ENCODE data around the gene DHRS7B.

Gene DHRS7B

GRCh38 chr17:21168555-21168865 lies 41.7 kb downstream of the DHRS7B start:
- TF ChIP-seq, protein P1, sequence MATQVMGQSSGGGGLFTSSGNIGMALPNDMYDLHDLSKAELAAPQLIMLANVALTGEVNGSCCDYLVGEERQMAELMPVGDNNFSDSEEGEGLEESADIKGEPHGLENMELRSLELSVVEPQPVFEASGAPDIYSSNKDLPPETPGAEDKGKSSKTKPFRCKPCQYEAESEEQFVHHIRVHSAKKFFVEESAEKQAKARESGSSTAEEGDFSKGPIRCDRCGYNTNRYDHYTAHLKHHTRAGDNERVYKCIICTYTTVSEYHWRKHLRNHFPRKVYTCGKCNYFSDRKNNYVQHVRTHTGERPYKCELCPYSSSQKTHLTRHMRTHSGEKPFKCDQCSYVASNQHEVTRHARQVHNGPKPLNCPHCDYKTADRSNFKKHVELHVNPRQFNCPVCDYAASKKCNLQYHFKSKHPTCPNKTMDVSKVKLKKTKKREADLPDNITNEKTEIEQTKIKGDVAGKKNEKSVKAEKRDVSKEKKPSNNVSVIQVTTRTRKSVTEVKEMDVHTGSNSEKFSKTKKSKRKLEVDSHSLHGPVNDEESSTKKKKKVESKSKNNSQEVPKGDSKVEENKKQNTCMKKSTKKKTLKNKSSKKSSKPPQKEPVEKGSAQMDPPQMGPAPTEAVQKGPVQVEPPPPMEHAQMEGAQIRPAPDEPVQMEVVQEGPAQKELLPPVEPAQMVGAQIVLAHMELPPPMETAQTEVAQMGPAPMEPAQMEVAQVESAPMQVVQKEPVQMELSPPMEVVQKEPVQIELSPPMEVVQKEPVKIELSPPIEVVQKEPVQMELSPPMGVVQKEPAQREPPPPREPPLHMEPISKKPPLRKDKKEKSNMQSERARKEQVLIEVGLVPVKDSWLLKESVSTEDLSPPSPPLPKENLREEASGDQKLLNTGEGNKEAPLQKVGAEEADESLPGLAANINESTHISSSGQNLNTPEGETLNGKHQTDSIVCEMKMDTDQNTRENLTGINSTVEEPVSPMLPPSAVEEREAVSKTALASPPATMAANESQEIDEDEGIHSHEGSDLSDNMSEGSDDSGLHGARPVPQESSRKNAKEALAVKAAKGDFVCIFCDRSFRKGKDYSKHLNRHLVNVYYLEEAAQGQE (IDR thresholded peaks at IDR 0.05; ENCODE audit: insufficient read depth in 1 of 2, low read depth in 2 of 2, low read length in 2 of 2) = no peak
- TF ChIP-seq FOXP2 (optimal IDR thresholded peaks at IDR 0.05; ENCODE audit: borderline replicate concordance, extremely low read depth, extremely low read length, insufficient read depth) = no peak
- no peak for TF ChIP-seq POLR2AphosphoS5 (IDR thresholded peaks at IDR 0.05; ENCODE audit: low read depth, low read length)
- no peak for TF ChIP-seq TAF1 (IDR thresholded peaks at IDR 0.05; ENCODE audit: borderline replicate concordance, insufficient read depth, low read length)
- no peak for TF ChIP-seq SIN3A (IDR thresholded peaks at IDR 0.05; ENCODE audit: borderline replicate concordance, insufficient read depth, low read length)

DNA sequence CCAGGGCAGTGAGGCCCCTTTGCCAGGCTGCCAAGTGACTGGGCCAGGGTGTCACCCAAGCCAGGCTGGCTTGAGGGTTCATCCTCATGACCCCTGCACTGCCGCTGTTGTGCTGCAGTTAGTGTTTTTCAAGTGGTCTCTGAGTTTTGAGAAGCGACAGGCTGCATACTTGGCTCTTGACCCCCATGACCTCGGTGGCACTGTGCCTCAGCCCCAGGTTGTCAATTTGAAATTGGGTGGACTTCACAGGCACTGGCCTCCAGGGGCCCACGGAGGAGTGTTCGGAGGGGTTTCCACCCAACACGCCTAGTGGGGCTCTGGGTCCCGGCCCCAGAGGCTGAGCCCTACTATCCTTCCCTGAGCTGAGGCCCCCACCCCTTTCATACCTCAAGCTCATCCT lies 42.7 kb downstream of the DHRS7B start:
- TF ChIP-seq TAF1 (IDR thresholded peaks at IDR 0.05; ENCODE audit: borderline replicate concordance, insufficient read depth, low read length) (no peak), POLR2AphosphoS5 (IDR thresholded peaks at IDR 0.05; ENCODE audit: low read depth, low read length) (no peak), SIN3A (IDR thresholded peaks at IDR 0.05; ENCODE audit: borderline replicate concordance, insufficient read depth, low read length) (no peak), FOXP2 (optimal IDR thresholded peaks at IDR 0.05; ENCODE audit: borderline replicate concordance, extremely low read depth, extremely low read length, insufficient read depth) (no peak)
- TF ChIP-seq, protein P1 (IDR thresholded peaks at IDR 0.05; ENCODE audit: insufficient read depth in 1 of 2, low read depth in 2 of 2, low read length in 2 of 2) = no peak

GRCh38 chr17:21170809-21171208 lies 44.0 kb downstream of the DHRS7B start:
- TF ChIP-seq TAF1 (IDR thresholded peaks at IDR 0.05; ENCODE audit: borderline replicate concordance, insufficient read depth, low read length) = no peak
- TF ChIP-seq POLR2AphosphoS5 (IDR thresholded peaks at IDR 0.05; ENCODE audit: low read depth, low read length) = no peak
- TF ChIP-seq FOXP2 (optimal IDR thresholded peaks at IDR 0.05; ENCODE audit: borderline replicate concordance, extremely low read depth, extremely low read length, insufficient read depth) = no peak
- TF ChIP-seq, protein P1 (IDR thresholded peaks at IDR 0.05; ENCODE audit: insufficient read depth in 1 of 2, low read depth in 2 of 2, low read length in 2 of 2) = no peak
- no peak for TF ChIP-seq SIN3A (IDR thresholded peaks at IDR 0.05; ENCODE audit: borderline replicate concordance, insufficient read depth, low read length)

DNA sequence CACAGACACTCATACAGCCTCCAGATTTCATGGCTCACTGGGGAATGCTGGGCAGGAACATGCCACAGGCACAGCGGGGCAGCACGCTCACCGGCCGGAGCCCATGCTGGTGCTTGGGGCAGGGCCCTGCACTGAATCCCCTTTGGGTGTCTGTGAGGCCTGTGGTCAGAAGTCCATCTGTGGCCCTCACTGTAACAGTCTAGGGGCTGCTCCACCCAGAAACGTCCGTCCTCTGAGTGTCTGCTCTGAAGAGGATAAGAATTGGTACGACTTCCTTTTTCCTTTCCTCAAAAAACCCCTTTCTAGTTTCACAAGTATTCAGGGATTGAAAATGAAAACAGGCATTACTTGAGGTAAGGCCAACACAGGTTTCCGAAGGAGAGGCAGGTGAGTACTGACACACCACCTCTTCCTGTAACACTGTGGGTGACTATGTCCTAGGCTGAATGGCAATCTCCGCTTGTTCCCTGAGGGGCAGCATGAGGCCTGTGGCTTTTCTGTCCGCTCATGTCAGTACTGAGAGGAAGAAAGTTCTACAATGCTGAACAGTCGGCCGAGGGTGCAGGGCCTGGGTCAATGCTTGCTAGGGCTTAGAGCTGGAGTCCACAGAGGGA lies 44.7 kb downstream of the DHRS7B start:
- TF ChIP-seq SIN3A (IDR thresholded peaks at IDR 0.05; ENCODE audit: borderline replicate concordance, insufficient read depth, low read length) (no peak), FOXP2 (optimal IDR thresholded peaks at IDR 0.05; ENCODE audit: borderline replicate concordance, extremely low read depth, extremely low read length, insufficient read depth) (no peak)

DNA sequence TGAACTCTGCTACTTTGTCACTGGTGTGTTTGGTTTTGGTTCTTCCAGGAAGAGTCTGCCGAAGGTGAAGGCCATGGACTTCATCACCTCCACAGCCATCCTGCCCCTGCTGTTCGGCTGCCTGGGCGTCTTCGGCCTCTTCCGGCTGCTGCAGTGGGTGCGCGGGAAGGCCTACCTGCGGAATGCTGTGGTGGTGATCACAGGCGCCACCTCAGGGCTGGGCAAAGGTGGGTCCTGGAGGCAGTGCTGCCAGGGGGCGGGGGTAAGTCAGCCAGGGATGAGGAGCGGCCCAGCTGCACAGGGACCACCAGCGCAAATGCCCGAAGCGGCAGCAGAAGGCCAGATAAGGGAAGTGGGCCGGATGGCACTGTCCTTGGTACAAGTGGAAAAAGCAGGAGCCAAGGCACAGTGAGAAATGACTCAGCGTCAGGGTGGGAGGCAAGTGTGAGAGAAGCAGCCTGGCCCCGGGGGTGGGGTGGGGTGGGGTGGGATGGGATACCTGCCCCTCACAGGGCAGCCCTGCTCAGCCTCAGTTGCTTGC lies 45.3 kb downstream of the DHRS7B start:
- no peak for TF ChIP-seq FOXP2 (optimal IDR thresholded peaks at IDR 0.05; ENCODE audit: borderline replicate concordance, extremely low read depth, extremely low read length, insufficient read depth)
- no peak for TF ChIP-seq TAF1 (IDR thresholded peaks at IDR 0.05; ENCODE audit: borderline replicate concordance, insufficient read depth, low read length)
- TF ChIP-seq POLR2AphosphoS5 (IDR thresholded peaks at IDR 0.05; ENCODE audit: low read depth, low read length) = no peak
- TF ChIP-seq SIN3A (IDR thresholded peaks at IDR 0.05; ENCODE audit: borderline replicate concordance, insufficient read depth, low read length) = no peak
- TF ChIP-seq, protein P1 (IDR thresholded peaks at IDR 0.05; ENCODE audit: insufficient read depth in 1 of 2, low read depth in 2 of 2, low read length in 2 of 2) = no peak
